H1 (cell line): ENCODE results near the gene ACTL9. TPM values are rescaled to one million over a fixed set of nuclear protein-coding genes. Genes with fewer than 3 reads are reported as not detected.

ENCODE experiments used
- CTCF ChIA-PET: fragments of 300-600 bp; sonication (Branson Sonifier 250); formaldehyde crosslinking; loops from one replicate; lab custom pipeline; 2021; ENCODE audit not compliant: partially characterized antibody; lab: Charles Lee
- POLR2A ChIA-PET: fragments of 300-600 bp; sonication (Branson Sonifier 250); formaldehyde crosslinking; loops from one replicate; lab custom pipeline; 2021; ENCODE audit warnings: inconsistent platforms; ENCODE audit not compliant: partially characterized antibody; lab: Charles Lee
- DNase-seq, 2 experiments: peaks; one replicate each; pipeline versions ENCODE4 v3.0.0 to v3.0.0-alpha.2; 2010 to 2022; ENCODE audit warnings: low spot score in 2 of 2, low read depth in 1 of 2, mixed read lengths in 1 of 2
- FAIRE-seq: peaks from 2 replicates; lab custom pipeline; 2011; peaks lifted over from hg19 to GRCh38; lab: Jason Lieb, UNC
- H2AFZ ChIP-seq: 2 replicates; pipeline ENCODE4 v1.8.1; 2012; ENCODE audit warnings: low read length, inconsistent platforms
- H2AK5ac ChIP-seq: 2 replicates; pipeline ENCODE4 v1.6.1; 2013; ENCODE audit warnings: low read depth, low read length
- H2BK120ac ChIP-seq: replicated peaks from 2 replicates; pipeline ENCODE3; 2013; ENCODE audit warnings: low read depth, low read length, inconsistent platforms
- H2BK12ac ChIP-seq: 2 replicates; pipeline ENCODE4 v1.6.1; 2013; ENCODE audit warnings: low read depth, low read length
- H2BK15ac ChIP-seq: 2 replicates; pipeline ENCODE4 v1.6.1; 2013; ENCODE audit warnings: low read length
- H2BK20ac ChIP-seq: 2 replicates; pipeline ENCODE4 v1.6.1; 2013; ENCODE audit warnings: low read length
- H2BK5ac ChIP-seq: 2 replicates; pipeline ENCODE4 v1.6.1; 2013; ENCODE audit warnings: low read depth, low read length
- H3K14ac ChIP-seq: 2 replicates; pipeline ENCODE4 v1.6.1; 2013; ENCODE audit warnings: inconsistent platforms; ENCODE audit not compliant: insufficient read length
- H3K18ac ChIP-seq: 2 replicates; pipeline ENCODE4 v1.6.1; 2013; ENCODE audit warnings: low read length; ENCODE audit errors: extremely low read depth
- H3K23ac ChIP-seq: 2 replicates; pipeline ENCODE4 v1.6.1; 2013; ENCODE audit warnings: inconsistent platforms; ENCODE audit not compliant: insufficient read length
- H3K23me2 ChIP-seq: 2 replicates; pipeline ENCODE4 v1.6.1; 2013; ENCODE audit warnings: low read depth, low read length
- H3K27ac ChIP-seq: 2 replicates; pipeline ENCODE4 v1.6.1; 2011; ENCODE audit warnings: low read depth, low read length, inconsistent platforms
- H3K27me3 ChIP-seq, 4 experiments: replicated peaks in 1 of 4; 1 replicate in 1 of 4; 2 replicates in 3 of 4; pipeline versions ENCODE4 v1.6.1 to v1.8.1; 2011 to 2013; ENCODE audit warnings: low read length in 3 of 4, mild to moderate bottlenecking in 3 of 4, inconsistent platforms in 2 of 4, mixed read lengths in 2 of 4, moderate library complexity in 1 of 4; ENCODE audit not compliant: control insufficient read depth in 3 of 4, insufficient read depth in 3 of 4; ENCODE audit errors: extremely low read depth in 1 of 4
- H3K36me3 ChIP-seq, 4 experiments: 2 replicates each; pipeline versions ENCODE4 v1.6.1 to v1.8.1; 2011 to 2013; ENCODE audit warnings: mild to moderate bottlenecking in 4 of 4, low read length in 3 of 4, moderate library complexity in 2 of 4, control low read depth in 1 of 4, inconsistent platforms in 1 of 4; ENCODE audit not compliant: insufficient read depth in 4 of 4, control insufficient read depth in 2 of 4
- H3K4ac ChIP-seq: replicated peaks from 2 replicates; pipeline ENCODE3; 2013; ENCODE audit warnings: low read length, low read depth, mixed read lengths, inconsistent platforms; ENCODE audit not compliant: insufficient read length
- H3K4me1 ChIP-seq, 4 experiments: replicated peaks in 1 of 4; 1 replicate in 1 of 4; 2 replicates in 3 of 4; pipeline versions ENCODE4 v1.6.1 to v1.8.1; 2011 to 2013; ENCODE audit warnings: low read length in 3 of 4, inconsistent platforms in 2 of 4, mixed read lengths in 1 of 4; ENCODE audit not compliant: insufficient read depth in 4 of 4, control insufficient read depth in 3 of 4
- H3K4me2 ChIP-seq, 2 experiments: 2 replicates each; pipeline versions ENCODE4 v1.6.1 to v1.8.1; 2011 to 2013; ENCODE audit warnings: low read depth in 2 of 2, low read length in 2 of 2, control low read depth in 1 of 2, inconsistent platforms in 1 of 2, mild to moderate bottlenecking in 1 of 2; ENCODE audit not compliant: insufficient read depth in 1 of 2
- H3K4me3 ChIP-seq, 4 experiments: fragments of 200-600, 300-600 bp in 1 of 4; sonication (generic), shearing (Covaris generic), sonication (Bioruptor Twin) in 1 of 4; 2 replicates each; pipeline versions ENCODE4 v1.5.1 to v1.8.1; 2011 to 2016; ENCODE audit warnings: low read length in 4 of 4, low read depth in 3 of 4, control low read depth in 2 of 4, inconsistent platforms in 2 of 4, mild to moderate bottlenecking in 2 of 4, mixed read lengths in 1 of 4, moderate library complexity in 1 of 4; ENCODE audit not compliant: insufficient read depth in 2 of 4; ENCODE audit errors: extremely low read depth in 1 of 4
- H3K56ac ChIP-seq: replicated peaks from 2 replicates; pipeline ENCODE3; 2013; ENCODE audit warnings: low read depth, mild to moderate bottlenecking, mixed read lengths, low read length, inconsistent platforms; ENCODE audit not compliant: insufficient read length
- H3K79me1 ChIP-seq: 2 replicates; pipeline ENCODE4 v1.6.1; 2013; ENCODE audit warnings: low read depth, low read length, control low read depth
- H3K79me2 ChIP-seq, 2 experiments: 2 replicates each; pipeline versions ENCODE4 v1.6.1 to v1.8.1; 2012 to 2013; ENCODE audit warnings: low read length in 2 of 2, mild to moderate bottlenecking in 2 of 2, inconsistent platforms in 1 of 2; ENCODE audit not compliant: insufficient read depth in 2 of 2, control insufficient read depth in 1 of 2
- H3K9ac ChIP-seq, 4 experiments: replicated peaks in 1 of 4; 1 replicate in 1 of 4; 2 replicates in 3 of 4; pipeline versions ENCODE4 v1.6.1 to v1.8.1; 2011 to 2013; ENCODE audit warnings: low read depth in 3 of 4, low read length in 3 of 4, control low read depth in 2 of 4, mild to moderate bottlenecking in 2 of 4, moderate library complexity in 2 of 4, inconsistent platforms in 1 of 4; ENCODE audit errors: extremely low read depth in 1 of 4
- H3K9me3 ChIP-seq, 2 experiments: 2 replicates each; pipeline versions ENCODE4 v1.6.1 to v1.8.1; 2012 to 2013; ENCODE audit warnings: mild to moderate bottlenecking in 2 of 2, moderate library complexity in 2 of 2, control low read depth in 1 of 2, inconsistent platforms in 1 of 2, low read depth in 1 of 2, low read length in 1 of 2, mixed read lengths in 1 of 2; ENCODE audit not compliant: insufficient read depth in 2 of 2
- H4K20me1 ChIP-seq, 2 experiments: replicated peaks in 1 of 2; 2 replicates each; pipeline versions ENCODE3 to v1.8.1; 2011 to 2013; ENCODE audit warnings: inconsistent platforms in 2 of 2, low read length in 2 of 2, mild to moderate bottlenecking in 1 of 2; ENCODE audit not compliant: insufficient read depth in 2 of 2, control insufficient read depth in 1 of 2
- H4K5ac ChIP-seq: 2 replicates; pipeline ENCODE4 v1.6.1; 2013; ENCODE audit warnings: low read length, low read depth, mixed read lengths, inconsistent platforms; ENCODE audit not compliant: insufficient read length
- H4K8ac ChIP-seq: 2 replicates; pipeline ENCODE4 v1.8.0; 2013; ENCODE audit warnings: mild to moderate bottlenecking, moderate library complexity, low read length, inconsistent platforms; ENCODE audit not compliant: insufficient read depth; ENCODE audit errors: extremely low read depth
- H4K91ac ChIP-seq: replicated peaks from 2 replicates; pipeline ENCODE3; 2013; ENCODE audit warnings: low read length, mixed read lengths, inconsistent platforms; ENCODE audit not compliant: insufficient read length
- ATF2 ChIP-seq: IDR thresholded peaks from 2 replicates; pipeline ENCODE4 v1.6.1; 2012; ENCODE audit warnings: low read length, inconsistent platforms
- KDM1A ChIP-seq: fragments of 200-600, 300-600 bp; sonication (generic); IDR thresholded peaks from 2 replicates; pipeline ENCODE4 v1.7.1; 2016; ENCODE audit warnings: mild to moderate bottlenecking, low read length, borderline replicate concordance
- WGBS, 2 experiments: shearing (Covaris generic) in 1 of 2; methylation state at CpG; one replicate each; pipeline versions ENCODE4 v1.1.6 to v1.1.7; 2013 to 2015; ENCODE audit warnings: low lambda C conversion rate in 2 of 2, mixed read lengths in 2 of 2, inconsistent platforms in 1 of 2, low coverage in 1 of 2, missing lambda C conversion rate in 1 of 2; ENCODE audit not compliant: insufficient replicate concordance in 2 of 2, insufficient coverage in 1 of 2, insufficient read length in 1 of 2; ENCODE audit errors: extremely low coverage in 1 of 2, missing lambda C conversion rate in 1 of 2; 5-methylcytosine and 5-hydroxymethylcytosine counted together
- polyA plus RNA-seq, 7 experiments: library from polyadenylated mRNA; depleted of rRNA in 3 of 7; stranded (reverse) in 5 of 7; unstranded in 2 of 7; fragments of >200 nt in 5 of 7; fragments of 200-250 nt in 2 of 7; gene quantifications; 1 replicate in 5 of 7; 2 replicates in 1 of 7; 4 replicates in 1 of 7; pipeline versions ENCODE4 v1.2.1 to v1.2.3, GENCODE V29; 2011 to 2013; ENCODE audit warnings: missing spikeins in 2 of 7, mixed read lengths in 2 of 7
- total RNA-seq: library from RNA; stranded (reverse); fragmentation: NEBNext Ultra II Directional; extraction: Animal tissue kit (Norgen Biotek cat#: 25700); gene quantifications from 2 replicates; pipeline ENCODE4 v1.2.1, GENCODE V29; 2021

The ACTL9 gene
- total and polyA plus RNA-seq, 2 of the 8 experiments (the other 6 are each of a cell fraction or from before 2014, with no cell fraction given), result not detected

- peak; percentile 77; the same call in 1 of the 2 replicates for TF ChIP-seq KDM1A
- TF ChIP-seq ATF2, result no peak
- POLR2A ChIA-PET, result interaction anchor here (0.6 to 1.5 kb wide), 2 partner anchors 50 to 412 kb away, joined by 3 read pairs; no protein-coding TSS in a partner anchor
- Histone ChIP-seq H4K91ac (no peak overlapping the region), H3K79me2 (no peaks in the 10 kb centered on the region), H2AFZ (no peak overlapping the region), H3K27ac (no peak overlapping the region), H2BK5ac (no peak overlapping the region), H3K4me3 (no peak overlapping the region), H2BK15ac (no peak overlapping the region), H2BK12ac (no peak overlapping the region), H3K9ac (no peak overlapping the region), H3K36me3 (no peaks in the 10 kb centered on the region), H3K79me1 (no peaks in the 10 kb centered on the region), H3K18ac (no peak overlapping the region), H3K9me3 (no peaks in the 10 kb centered on the region), H3K23ac (no peak overlapping the region), H4K5ac (no peak overlapping the region), H3K4ac (no peak overlapping the region), H3K4me2 (no peak overlapping the region), H2BK20ac (no peak overlapping the region), H3K27me3 (peaks cover 0 to 2% (median 0%) of the 10 kb centered on the region in 4 experiments; a peak in 1 of 7 replicates), H2BK120ac (no peak overlapping the region), H2AK5ac (no peak overlapping the region), H4K20me1 (no peaks in the 10 kb centered on the region), H3K23me2 (peaks cover 3% of the 10 kb centered on the region; the same call in 1 of the 2 replicates), H3K4me1 (peaks cover 0 to 6% (median 0%) of the 10 kb centered on the region in 4 experiments; a peak in 1 of 7 replicates), H3K14ac (no peak overlapping the region), H3K56ac (no peak overlapping the region), H4K8ac (no peak overlapping the region)
- WGBS, 2 experiments, result 82% methylated on average over 5 of the region's 5 CpGs; no CpG with 5 or more reads in 1 of the 2 experiments
- DNase-seq (no peak), FAIRE-seq (no peak)
- CTCF ChIA-PET, result interaction anchor here (1.1 to 1.2 kb wide), 2 partner anchors 12 to 35 kb away, joined by 4 to 6 read pairs; no protein-coding TSS in a partner anchor
Measured at GRCh38 chr19:8657869-8658268, 40.7 kb downstream of the ACTL9 start.
